M059J (cell line): ENCODE data around the gene FHAD1. TPM values are rescaled to one million over a fixed set of nuclear protein-coding genes. Genes with fewer than 3 reads are reported as not detected.
A peak's percentile ranks its signal among the peaks of the same experiment; 100 is the strongest.

Experiments used
- DNase-seq: peaks from one replicate; pipeline ENCODE4 v3.0.0-alpha.2; 2012; ENCODE audit warnings: low read depth
- total RNA-seq: library from RNA; depleted of rRNA; stranded (reverse); fragments of >200 nt; shearing (Covaris generic); gene quantifications from 2 replicates; pipeline ENCODE4 v1.2.3, GENCODE V29; 2014

FHAD1 gene
- total RNA-seq, 1 experiment from 2014 or later, result 0.64 TPM

GRCh38 chr1:15325375-15326085 lies 78.5 kb downstream of the FHAD1 start:
- no peak for DNase-seq

GRCh38 chr1:15326691-15327588 lies 79.9 kb downstream of the FHAD1 start:
- peak; percentile 88 for DNase-seq

DNA sequence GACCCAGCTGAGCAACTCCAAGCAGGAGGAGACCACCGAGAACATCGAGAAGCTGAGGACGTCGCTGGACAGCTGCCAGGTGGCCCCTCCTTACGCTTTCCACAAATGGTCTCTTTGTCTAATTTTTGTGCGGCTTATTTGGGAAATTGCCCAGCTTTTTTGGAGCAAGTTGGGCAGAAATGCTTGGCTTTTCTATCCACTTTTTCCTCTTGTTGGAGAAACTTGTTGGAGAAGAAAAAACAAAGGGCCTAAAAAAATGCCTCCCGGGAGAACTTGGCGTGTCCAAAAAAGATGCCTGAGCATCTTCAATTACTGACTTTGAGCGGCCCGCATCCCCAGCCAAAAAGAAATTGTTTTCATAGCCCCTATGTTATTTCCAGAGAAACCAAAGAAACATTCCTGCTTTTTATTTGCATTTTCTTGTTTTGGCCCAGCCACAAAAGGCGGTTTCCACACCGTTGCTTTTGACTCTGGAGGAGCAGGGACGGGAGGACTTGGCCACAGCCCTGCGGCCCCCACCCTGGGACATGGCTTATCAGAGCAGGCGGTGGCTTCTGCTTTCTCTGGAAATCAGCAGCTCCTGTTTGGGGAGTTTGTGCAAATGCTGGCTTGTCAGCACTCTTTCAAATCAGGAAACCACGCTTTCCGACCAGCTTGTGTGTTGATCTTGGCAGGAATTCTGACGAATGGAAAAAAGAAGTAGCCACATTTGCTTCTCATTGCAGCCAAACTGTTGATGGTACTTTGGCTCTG lies 81.5 kb downstream of the FHAD1 start:
- DNase-seq, result peak; percentile 73

DNA sequence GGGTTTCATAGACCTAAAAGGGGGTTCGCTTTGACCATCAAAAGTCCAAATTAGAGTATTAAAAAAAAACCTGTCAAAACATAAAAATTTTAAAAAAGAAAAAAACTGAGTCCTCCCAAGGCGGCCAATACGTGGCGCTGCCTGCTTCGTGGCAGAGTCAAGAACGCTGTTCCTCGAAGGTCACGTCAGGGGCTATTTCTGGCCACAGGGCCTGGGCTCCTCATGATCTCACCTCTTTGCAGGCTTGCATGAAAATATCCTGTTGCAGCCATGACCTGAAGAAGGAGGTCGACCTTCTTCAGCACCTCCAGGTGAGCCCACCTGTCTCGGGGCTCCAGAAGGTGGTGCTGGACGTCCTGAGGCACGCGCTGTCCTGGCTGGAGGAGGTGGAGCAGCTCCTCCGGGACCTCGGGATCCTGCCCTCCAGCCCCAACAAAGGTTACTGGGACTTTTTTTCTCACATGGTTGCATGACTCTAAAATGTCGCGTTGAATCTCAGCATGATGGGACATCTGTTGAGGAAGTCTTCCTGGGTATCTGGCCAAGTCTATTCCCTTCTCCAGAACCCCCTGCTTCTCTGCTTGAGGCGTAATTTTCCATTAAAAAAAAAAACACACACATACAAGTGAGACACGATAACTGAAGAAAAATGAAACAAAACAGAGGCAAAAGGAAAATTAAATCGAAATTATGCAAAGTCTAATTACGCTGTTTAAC lies 82.2 kb downstream of the FHAD1 start:
- DNase-seq, result peak; percentile 68

GRCh38 chr1:15330028-15330427 lies 83.0 kb downstream of the FHAD1 start:
- DNase-seq, result no peak

- DNase-seq, result no peak
These were observed 84.2 kb downstream of the FHAD1 start for GRCh38 chr1:15331180-15331579.

GRCh38 chr1:15331734-15332133 lies 84.7 kb downstream of the FHAD1 start:
- no peak for DNase-seq

- peak; percentile 50 for DNase-seq
These were observed 85.5 kb downstream of the FHAD1 start for GRCh38 chr1:15332525-15332924.

DNA sequence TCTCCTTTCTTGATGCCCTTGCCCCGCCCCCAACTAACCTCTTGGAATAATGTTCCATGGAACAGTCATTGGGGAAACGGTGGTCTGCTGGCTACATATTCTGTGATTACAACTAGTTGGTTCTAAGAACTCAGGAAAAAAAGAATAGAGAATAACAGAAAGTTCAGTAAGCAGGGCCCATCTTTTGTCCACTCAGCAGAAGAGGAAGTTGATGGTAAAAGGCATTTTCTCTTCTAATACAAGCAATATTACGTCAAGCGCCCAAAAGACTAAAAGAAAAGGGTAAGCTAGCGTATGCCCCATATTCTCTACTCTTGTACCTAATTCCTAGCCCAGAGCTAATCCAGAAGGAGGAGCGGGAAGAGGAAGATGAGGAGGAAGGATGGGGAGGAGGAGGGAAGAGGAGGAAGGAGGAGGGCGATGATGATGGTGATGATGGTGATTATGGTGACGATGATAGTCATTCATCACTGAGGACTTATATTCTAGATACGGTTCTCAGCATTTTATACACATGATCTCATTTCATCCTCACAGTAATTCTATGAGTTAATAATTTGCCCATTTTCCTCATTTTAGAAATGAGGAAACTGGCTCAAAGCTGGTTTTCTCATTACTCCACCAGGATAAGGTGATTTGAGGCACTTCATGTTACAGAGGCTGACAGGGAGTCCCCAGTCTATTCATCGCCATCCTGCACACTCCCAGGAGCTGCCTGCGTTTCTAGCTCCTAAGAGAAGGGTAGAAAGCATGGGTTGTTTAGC lies 86.1 kb downstream of the FHAD1 start:
- DNase-seq, result no peak

DNA sequence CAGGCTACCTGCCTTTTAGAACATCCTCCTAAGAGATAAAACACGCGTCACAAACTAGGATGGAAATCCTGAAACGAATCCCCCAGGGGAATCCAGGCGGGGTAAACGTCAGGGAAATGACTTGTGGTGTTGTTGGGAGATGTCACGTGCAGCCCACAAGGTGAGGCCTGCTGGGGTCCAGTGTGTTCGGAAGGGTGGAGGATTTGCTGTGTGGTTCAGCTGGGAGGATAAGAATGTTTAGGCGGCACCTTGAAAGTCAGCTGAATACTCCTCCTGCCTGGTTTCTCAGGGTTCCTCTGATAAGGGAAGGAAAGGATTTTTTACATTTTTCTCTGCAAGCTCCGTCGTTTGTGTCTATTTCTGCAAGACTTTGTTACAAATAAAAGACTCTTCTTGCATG lies 88.0 kb downstream of the FHAD1 start:
- no peak for DNase-seq

GRCh38 chr1:15336866-15337265 lies 89.8 kb downstream of the FHAD1 start:
- DNase-seq, result no peak

DNA sequence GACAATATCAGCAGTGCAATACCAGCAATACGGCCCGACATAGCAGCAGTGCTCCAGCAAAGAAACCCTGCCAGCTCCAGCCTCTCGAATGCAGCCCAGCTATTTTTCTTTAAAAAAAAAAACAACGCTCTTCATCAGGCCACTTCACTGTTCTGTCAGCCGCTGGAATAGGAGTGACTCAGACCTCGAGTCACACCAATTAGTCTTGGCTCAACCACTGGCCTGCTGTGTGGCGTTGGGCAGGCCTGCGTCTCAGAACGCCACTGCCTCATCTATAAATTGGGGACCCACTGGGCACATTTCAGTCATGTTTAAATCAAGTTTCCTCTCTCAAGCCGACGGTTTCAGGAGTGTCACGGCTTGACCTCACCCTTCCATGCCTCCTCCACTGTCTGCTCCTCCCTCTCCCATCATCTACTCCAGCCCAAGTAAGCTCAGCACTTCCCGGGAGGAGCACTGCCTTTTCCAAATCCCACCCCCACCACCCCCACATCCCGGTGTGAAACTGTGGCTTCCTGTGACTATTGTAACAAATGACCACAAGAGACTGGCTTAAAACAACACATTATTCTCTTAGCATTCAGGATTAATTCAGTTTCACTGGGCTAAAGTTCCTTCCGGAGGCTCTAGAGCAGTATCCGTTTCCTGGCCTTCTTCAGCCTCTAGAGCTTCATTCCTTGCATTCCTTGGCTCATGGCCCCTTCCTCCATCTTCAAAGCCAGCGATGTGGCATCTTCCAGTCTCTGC lies 90.8 kb downstream of the FHAD1 start:
- DNase-seq, result peak; percentile 96

GRCh38 chr1:15339570-15339969 lies 92.5 kb downstream of the FHAD1 start:
- DNase-seq, result peak; percentile 50

DNA sequence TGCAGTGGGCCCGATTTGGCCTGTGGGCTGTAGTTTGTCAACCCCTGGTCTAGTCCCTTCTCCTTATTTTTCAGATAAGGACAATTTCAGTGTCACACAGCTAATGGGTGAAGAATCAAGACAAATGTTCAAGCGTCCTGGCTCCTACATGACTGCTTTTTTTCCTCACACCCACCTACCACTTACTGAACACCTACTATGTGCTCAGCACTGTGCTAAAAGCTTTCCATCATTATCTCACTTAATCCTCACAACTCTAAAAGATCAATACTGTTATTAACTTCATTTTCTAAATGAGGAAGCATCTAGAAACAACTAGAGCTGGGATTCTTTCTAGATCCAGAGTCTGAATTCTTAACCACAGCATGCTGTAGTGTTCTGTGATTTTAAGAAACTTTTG lies 94.2 kb downstream of the FHAD1 start:
- no peak for DNase-seq

- peak; percentile 82 for DNase-seq
These were observed 94.8 kb downstream of the FHAD1 start for GRCh38 chr1:15341634-15342407.

DNA sequence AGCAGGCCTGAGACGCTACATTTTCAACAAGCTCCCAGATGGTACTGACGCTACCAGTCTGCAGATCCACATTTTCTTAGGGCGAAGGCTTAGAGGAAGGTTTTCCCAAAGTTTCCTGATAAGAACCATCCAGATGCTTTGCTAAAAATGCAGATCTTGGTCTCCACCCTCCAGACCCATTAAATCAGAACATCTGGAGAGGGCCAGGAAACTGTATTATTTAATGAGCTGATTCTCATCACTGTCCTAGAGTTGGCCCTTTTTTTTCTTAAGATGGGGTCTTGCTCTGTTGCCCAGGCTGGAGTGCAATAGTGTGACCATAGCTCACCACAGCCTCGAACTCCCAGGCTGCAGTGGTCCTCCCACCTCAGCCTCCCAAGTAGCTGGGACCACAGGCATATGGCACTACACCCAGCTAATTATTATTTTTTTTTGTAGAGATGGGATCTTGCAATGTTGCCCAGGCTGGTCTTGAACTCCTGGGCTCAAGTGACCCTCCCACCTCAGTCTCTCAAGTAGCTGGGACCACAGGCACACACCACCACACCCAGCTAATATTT lies 95.5 kb downstream of the FHAD1 start:
- no peak for DNase-seq

DNA sequence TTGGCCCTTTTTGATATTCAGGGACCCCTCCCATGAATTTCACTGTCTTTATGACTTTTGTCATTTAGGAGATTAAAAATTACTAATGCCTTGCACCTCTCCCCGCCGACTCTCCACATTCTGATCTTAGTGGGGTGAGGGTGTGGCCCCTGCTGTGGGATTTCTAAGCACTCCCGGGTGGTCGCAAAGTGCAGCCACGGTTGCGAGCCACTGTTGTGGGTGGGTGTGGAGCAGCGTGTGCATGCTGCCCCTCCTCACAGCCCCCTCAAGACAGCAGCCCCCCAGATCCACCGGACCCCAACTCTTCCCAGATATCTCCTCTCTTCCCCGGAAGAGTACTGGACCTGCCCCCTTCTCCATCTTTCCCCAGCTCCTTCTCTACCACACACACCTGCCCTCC lies 96.1 kb downstream of the FHAD1 start:
- DNase-seq, result no peak

- DNase-seq, result peak; percentile 75
These were observed 96.7 kb downstream of the FHAD1 start for GRCh38 chr1:15343729-15344128.

- DNase-seq, result no peak
These were observed 97.4 kb downstream of the FHAD1 start for GRCh38 chr1:15344380-15344779.
